IPS-11a (cell line): ENCODE results near the gene CPA1.

Experiments used
- H3K4me3 ChIP-seq: one replicate; pipeline ENCODE4 v1.5.1; 2013; ENCODE audit warnings: low read depth, low read length, control low read depth

The CPA1 gene

GRCh38 chr7:130421684-130422083 is 41.4 kb downstream of the CPA1 start:
- H3K4me3 ChIP-seq, result no peak overlapping the region

- no peak overlapping the region for H3K4me3 ChIP-seq
Observed at GRCh38 chr7:130423501-130424037, 43.3 kb downstream of the CPA1 start.

GRCh38 chr7:130425796-130426195 is 45.5 kb downstream of the CPA1 start:
- no peak overlapping the region for H3K4me3 ChIP-seq

DNA sequence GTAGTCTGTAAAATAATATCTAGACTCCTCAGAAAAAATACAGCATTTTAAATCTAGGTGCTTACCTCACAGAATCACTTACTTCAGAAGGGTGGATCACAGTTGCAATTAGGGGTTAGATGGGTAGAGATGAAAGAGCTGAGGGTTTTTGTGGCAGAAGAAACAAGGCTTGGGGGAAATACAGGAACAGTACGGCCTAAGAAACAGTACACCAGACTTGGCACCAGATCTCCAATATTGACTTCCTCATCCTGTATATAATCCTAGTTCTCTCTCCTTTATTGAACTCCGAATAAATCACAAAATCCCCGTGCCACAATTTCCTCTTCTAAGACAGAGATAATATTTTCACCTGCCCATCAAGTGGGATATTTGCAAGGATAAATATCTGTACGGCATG is 46.3 kb downstream of the CPA1 start:
- H3K4me3 ChIP-seq, result no peak overlapping the region

- no peak overlapping the region for H3K4me3 ChIP-seq
Observed at GRCh38 chr7:130429019-130429418, 48.7 kb downstream of the CPA1 start.

- H3K4me3 ChIP-seq, result no peak overlapping the region
Observed at GRCh38 chr7:130430115-130430514, 49.8 kb downstream of the CPA1 start.

- no peak overlapping the region for H3K4me3 ChIP-seq
Observed at GRCh38 chr7:130430841-130431666, 50.8 kb downstream of the CPA1 start.

DNA sequence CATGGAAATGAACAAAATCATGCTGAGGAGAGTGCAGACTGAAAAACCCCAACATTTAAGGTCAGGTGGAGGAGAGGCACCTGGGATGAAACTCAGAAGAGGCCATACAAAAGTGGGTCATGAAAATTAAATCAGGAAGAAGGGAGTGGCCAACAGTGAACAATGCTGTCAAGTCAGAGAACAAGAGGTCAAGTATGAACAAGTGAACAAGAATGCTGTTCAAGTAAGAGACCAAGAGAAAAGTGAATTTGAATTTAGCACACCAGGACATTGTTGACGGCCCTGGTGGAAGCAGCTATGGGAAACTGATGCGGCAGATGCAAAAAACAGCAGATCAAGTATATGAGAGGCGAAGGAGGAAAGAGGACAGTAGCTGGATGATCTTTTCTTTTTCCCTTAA is 52.6 kb downstream of the CPA1 start:
- no peak overlapping the region for H3K4me3 ChIP-seq

- H3K4me3 ChIP-seq, result no peak overlapping the region
Observed at GRCh38 chr7:130433301-130433700, 53.0 kb downstream of the CPA1 start.

DNA sequence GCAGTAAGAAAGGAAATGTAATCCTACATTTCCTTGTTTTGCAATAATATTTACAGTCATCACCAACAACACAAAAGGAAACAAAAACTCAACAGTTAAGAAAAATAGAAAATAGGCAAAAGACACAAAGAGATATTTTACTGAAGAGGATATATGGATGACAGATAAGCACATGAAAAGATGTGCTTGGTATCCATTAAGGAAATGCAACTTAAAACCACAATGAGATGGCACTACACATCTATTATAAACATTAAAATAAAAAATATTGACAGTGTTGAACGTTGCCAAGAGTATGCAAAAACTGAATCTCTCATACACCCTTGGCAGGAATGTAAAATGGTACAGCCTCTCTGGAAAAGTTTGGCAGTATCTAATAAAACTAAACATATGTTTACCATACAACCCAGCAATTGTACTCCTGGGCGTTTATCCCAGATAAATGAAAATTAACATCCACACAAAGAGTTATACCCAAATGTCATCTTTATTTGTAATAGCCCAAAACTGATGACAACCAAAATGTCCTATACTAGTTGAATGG is 55.1 kb downstream of the CPA1 start:
- no peak overlapping the region for H3K4me3 ChIP-seq

GRCh38 chr7:130436253-130436652 is 56.0 kb downstream of the CPA1 start:
- no peak overlapping the region for H3K4me3 ChIP-seq
